Astrocyte (in vitro differentiated cells and primary cell): Measurements from ENCODE around the gene ACSM5. TPM values are rescaled to one million over a fixed set of nuclear protein-coding genes. Genes with fewer than 3 reads are reported as not detected.

ENCODE experiments used
- DNase-seq: peaks from one replicate; pipeline ENCODE4 v3.0.0-alpha.2; 2010; ENCODE audit warnings: low read depth
- FAIRE-seq: peaks from 2 replicates; lab custom pipeline; 2011; peaks lifted over from hg19 to GRCh38; lab: Jason Lieb, UNC
- H2AFZ ChIP-seq: 2 replicates; pipeline ENCODE4 v1.6.0; 2012; ENCODE audit warnings: low read depth, low read length, inconsistent platforms
- H3K27ac ChIP-seq: 2 replicates; pipeline ENCODE4 v1.5.1; 2011; ENCODE audit warnings: low read depth, low read length, inconsistent platforms
- H3K27me3 ChIP-seq: 2 replicates; pipeline ENCODE4 v1.6.0; 2011; ENCODE audit warnings: low read length, inconsistent platforms; ENCODE audit not compliant: insufficient read depth
- H3K36me3 ChIP-seq: 2 replicates; pipeline ENCODE4 v1.5.1; 2011; ENCODE audit warnings: low read length, inconsistent platforms; ENCODE audit not compliant: insufficient read depth
- H3K4me1 ChIP-seq: 2 replicates; pipeline ENCODE4 v1.5.1; 2011; ENCODE audit warnings: low read length, inconsistent platforms; ENCODE audit not compliant: insufficient read depth
- H3K4me2 ChIP-seq: 2 replicates; pipeline ENCODE4 v1.6.0; 2012; ENCODE audit warnings: low read length, inconsistent platforms
- H3K4me3 ChIP-seq: 2 replicates; pipeline ENCODE4 v1.5.1; 2011; ENCODE audit warnings: low read depth, mild to moderate bottlenecking, low read length, inconsistent platforms; ENCODE audit not compliant: insufficient read depth
- H3K79me2 ChIP-seq: 2 replicates; pipeline ENCODE4 v1.6.0; 2012; ENCODE audit warnings: mild to moderate bottlenecking, low read length, inconsistent platforms; ENCODE audit not compliant: insufficient read depth
- H3K9ac ChIP-seq: 2 replicates; pipeline ENCODE4 v1.6.0; 2012; ENCODE audit warnings: mild to moderate bottlenecking, low read length, inconsistent platforms
- H3K9me3 ChIP-seq: 2 replicates; pipeline ENCODE4 v1.5.1; 2012; ENCODE audit warnings: low read depth, mild to moderate bottlenecking, low read length, inconsistent platforms; ENCODE audit not compliant: insufficient read depth
- H4K20me1 ChIP-seq: 2 replicates; pipeline ENCODE4 v1.6.0; 2012; ENCODE audit warnings: low read length, inconsistent platforms; ENCODE audit not compliant: insufficient read depth
- H3K27ac Mint-ChIP-seq: one replicate; pipeline ENCODE4 v1.8.0; 2021; ENCODE audit warnings: mild to moderate bottlenecking, mixed read lengths; ENCODE audit not compliant: unreplicated experiment
- H3K27me3 Mint-ChIP-seq: one replicate; pipeline ENCODE4 v1.8.0; 2021; ENCODE audit warnings: low read depth, mixed read lengths; ENCODE audit not compliant: unreplicated experiment
- H3K36me3 Mint-ChIP-seq: one replicate; pipeline ENCODE4 v1.8.0; 2021; ENCODE audit warnings: low read depth, mixed read lengths; ENCODE audit not compliant: unreplicated experiment
- H3K4me1 Mint-ChIP-seq: one replicate; pipeline ENCODE4 v1.8.0; 2021; ENCODE audit warnings: low read depth, mixed read lengths; ENCODE audit not compliant: unreplicated experiment
- H3K4me3 Mint-ChIP-seq: one replicate; pipeline ENCODE4 v1.8.0; 2021; ENCODE audit warnings: mild to moderate bottlenecking, moderate library complexity, mixed read lengths; ENCODE audit not compliant: unreplicated experiment
- H3K9me3 Mint-ChIP-seq: one replicate; pipeline ENCODE4 v1.8.0; 2021; ENCODE audit warnings: mild to moderate bottlenecking, mixed read lengths; ENCODE audit not compliant: unreplicated experiment
- CTCF ChIP-seq: IDR thresholded peaks from 2 replicates; pipeline ENCODE4 v1.5.1; 2011; ENCODE audit warnings: low read depth, mild to moderate bottlenecking, inconsistent platforms, low read length, moderate library complexity; ENCODE audit not compliant: insufficient read depth
- EZH2 ChIP-seq: IDR thresholded peaks from 2 replicates; pipeline ENCODE4 v1.6.1; 2012; ENCODE audit warnings: mild to moderate bottlenecking, low read length, inconsistent platforms; ENCODE audit not compliant: insufficient read depth
- total RNA-seq: library from RNA; stranded (reverse); gene quantifications from 2 replicates; pipeline ENCODE4 v1.2.1, GENCODE V29; 2021

Gene ACSM5
- total RNA-seq, 1 donor from 2014 or later, result not detected

- H4K20me1 ChIP-seq, result no peaks in the 10 kb centered on the region
- no peaks in the 10 kb centered on the region for H3K4me1 ChIP-seq
- peaks cover 3% of the 10 kb centered on the region for H3K9me3 Mint-ChIP-seq
- no peak overlapping the region for H2AFZ ChIP-seq
- no peak overlapping the region for H3K4me3 ChIP-seq
- no peaks in the 10 kb centered on the region for H3K27me3 ChIP-seq
- no peak for DNase-seq
- H3K27me3 Mint-ChIP-seq, result peaks cover 3% of the 10 kb centered on the region
- no peaks in the 10 kb centered on the region for H3K36me3 ChIP-seq
- no peak for FAIRE-seq
- no peaks in the 10 kb centered on the region for H3K9me3 ChIP-seq
- H3K4me1 Mint-ChIP-seq, result no peaks in the 10 kb centered on the region
- H3K79me2 ChIP-seq, result no peaks in the 10 kb centered on the region
- no peak overlapping the region for H3K27ac ChIP-seq
- H3K9ac ChIP-seq, result no peak overlapping the region
- H3K27ac Mint-ChIP-seq, result no peak overlapping the region
- no peak overlapping the region for H3K4me3 Mint-ChIP-seq
- no peak for TF ChIP-seq EZH2
- no peak for TF ChIP-seq CTCF
- no peaks in the 10 kb centered on the region for H3K36me3 Mint-ChIP-seq
- H3K4me2 ChIP-seq, result no peak overlapping the region
Observed at GRCh38 chr16:20402651-20403050, 6.7 kb upstream of the ACSM5 start.

DNA sequence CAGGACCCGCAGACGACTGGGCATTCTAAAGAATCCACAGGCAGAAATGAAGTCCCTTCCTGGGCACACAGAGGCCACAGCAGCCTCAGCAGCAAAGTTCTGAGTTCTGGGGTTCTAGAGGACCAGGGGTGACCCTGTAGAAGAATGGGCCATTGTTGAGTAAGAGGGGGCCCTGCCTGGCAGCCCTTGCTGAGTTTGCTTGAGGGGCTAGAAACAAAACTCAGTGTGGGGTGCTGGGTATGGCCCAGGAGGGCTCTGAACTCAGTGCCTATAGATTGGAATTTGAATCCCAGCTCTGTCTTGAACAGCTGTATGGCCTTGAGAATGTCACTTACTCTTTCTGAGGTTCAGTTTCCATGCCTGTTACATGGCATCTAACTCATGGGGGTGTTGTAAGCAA lies 4.7 kb upstream of the ACSM5 start, which contains the start of gene PDILT:
PDILT (minus strand) TSS at position 101 of the 400 bp plus-strand sequence. CDS start 5,437 bp downstream, outside the sequence.
- Histone ChIP-seq H3K4me3 (no peak within 1 kb of the TSS), H3K79me2 (no peaks in the 10 kb centered on the region), H3K4me2 (no peak within 1 kb of the TSS), H3K9me3 (no peaks in the 10 kb centered on the region), H3K27ac (no peak within 1 kb of the TSS), H3K27me3 (no peaks in the 10 kb centered on the region), H3K4me1 (no peaks in the 10 kb centered on the region), H4K20me1 (no peaks in the 10 kb centered on the region), H3K9ac (no peak within 1 kb of the TSS), H3K36me3 (no peaks in the 10 kb centered on the region), H2AFZ (no peak within 1 kb of the TSS)
- no peak within 1 kb of the TSS for H3K27ac Mint-ChIP-seq
- TF ChIP-seq EZH2 (no peak), CTCF (no peak)
- H3K4me1 Mint-ChIP-seq, result peaks cover 5% of the 10 kb centered on the region
- peaks cover 3% of the 10 kb centered on the region for H3K27me3 Mint-ChIP-seq
- no peak within 1 kb of the TSS for H3K4me3 Mint-ChIP-seq
- no peaks in the 10 kb centered on the region for H3K36me3 Mint-ChIP-seq
- FAIRE-seq, result no peak
- no peak for DNase-seq
- peaks cover 3% of the 10 kb centered on the region for H3K9me3 Mint-ChIP-seq

- FAIRE-seq (no peak), DNase-seq (no peak)
- no peak overlapping the region for H3K4me3 ChIP-seq
- H3K9me3 Mint-ChIP-seq, result peaks cover 3% of the 10 kb centered on the region
- H3K4me1 ChIP-seq, result no peaks in the 10 kb centered on the region
- H3K79me2 ChIP-seq, result no peaks in the 10 kb centered on the region
- no peaks in the 10 kb centered on the region for H3K36me3 ChIP-seq
- H3K27me3 ChIP-seq, result no peaks in the 10 kb centered on the region
- no peak overlapping the region for H3K4me2 ChIP-seq
- H3K9ac ChIP-seq, result no peak overlapping the region
- H2AFZ ChIP-seq, result no peak overlapping the region
- H3K27me3 Mint-ChIP-seq, result peaks cover 3% of the 10 kb centered on the region
- no peaks in the 10 kb centered on the region for H3K9me3 ChIP-seq
- no peak overlapping the region for H3K27ac Mint-ChIP-seq
- H3K4me1 Mint-ChIP-seq, result peaks cover 6% of the 10 kb centered on the region
- H4K20me1 ChIP-seq, result no peaks in the 10 kb centered on the region
- H3K27ac ChIP-seq, result no peak overlapping the region
- no peaks in the 10 kb centered on the region for H3K36me3 Mint-ChIP-seq
- no peak for TF ChIP-seq EZH2
- no peak overlapping the region for H3K4me3 Mint-ChIP-seq
Observed at GRCh38 chr16:20410121-20410723, 888 bp downstream of the ACSM5 start.
